LNCaP clone FGC (cell line): ENCODE results near the gene SLC2A4RG.

Experiments
- DNase-seq: peaks from one replicate; pipeline ENCODE4 v3.0.0-alpha.2; 2011; ENCODE audit warnings: low read depth
- H3K4me3 ChIP-seq: 2 replicates; pipeline ENCODE4 v1.5.1; 2011; ENCODE audit warnings: mild to moderate bottlenecking, low read depth, low read length, control low read depth
- CTCF ChIP-seq: IDR thresholded peaks from 2 replicates; pipeline ENCODE4 v1.5.1; 2012; ENCODE audit warnings: mild to moderate bottlenecking; ENCODE audit not compliant: control insufficient read depth, insufficient read depth; ENCODE audit errors: extremely low read depth

The SLC2A4RG gene, protein sequence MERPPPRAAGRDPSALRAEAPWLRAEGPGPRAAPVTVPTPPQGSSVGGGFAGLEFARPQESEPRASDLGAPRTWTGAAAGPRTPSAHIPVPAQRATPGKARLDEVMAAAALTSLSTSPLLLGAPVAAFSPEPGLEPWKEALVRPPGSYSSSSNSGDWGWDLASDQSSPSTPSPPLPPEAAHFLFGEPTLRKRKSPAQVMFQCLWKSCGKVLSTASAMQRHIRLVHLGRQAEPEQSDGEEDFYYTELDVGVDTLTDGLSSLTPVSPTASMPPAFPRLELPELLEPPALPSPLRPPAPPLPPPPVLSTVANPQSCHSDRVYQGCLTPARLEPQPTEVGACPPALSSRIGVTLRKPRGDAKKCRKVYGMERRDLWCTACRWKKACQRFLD

DNA sequence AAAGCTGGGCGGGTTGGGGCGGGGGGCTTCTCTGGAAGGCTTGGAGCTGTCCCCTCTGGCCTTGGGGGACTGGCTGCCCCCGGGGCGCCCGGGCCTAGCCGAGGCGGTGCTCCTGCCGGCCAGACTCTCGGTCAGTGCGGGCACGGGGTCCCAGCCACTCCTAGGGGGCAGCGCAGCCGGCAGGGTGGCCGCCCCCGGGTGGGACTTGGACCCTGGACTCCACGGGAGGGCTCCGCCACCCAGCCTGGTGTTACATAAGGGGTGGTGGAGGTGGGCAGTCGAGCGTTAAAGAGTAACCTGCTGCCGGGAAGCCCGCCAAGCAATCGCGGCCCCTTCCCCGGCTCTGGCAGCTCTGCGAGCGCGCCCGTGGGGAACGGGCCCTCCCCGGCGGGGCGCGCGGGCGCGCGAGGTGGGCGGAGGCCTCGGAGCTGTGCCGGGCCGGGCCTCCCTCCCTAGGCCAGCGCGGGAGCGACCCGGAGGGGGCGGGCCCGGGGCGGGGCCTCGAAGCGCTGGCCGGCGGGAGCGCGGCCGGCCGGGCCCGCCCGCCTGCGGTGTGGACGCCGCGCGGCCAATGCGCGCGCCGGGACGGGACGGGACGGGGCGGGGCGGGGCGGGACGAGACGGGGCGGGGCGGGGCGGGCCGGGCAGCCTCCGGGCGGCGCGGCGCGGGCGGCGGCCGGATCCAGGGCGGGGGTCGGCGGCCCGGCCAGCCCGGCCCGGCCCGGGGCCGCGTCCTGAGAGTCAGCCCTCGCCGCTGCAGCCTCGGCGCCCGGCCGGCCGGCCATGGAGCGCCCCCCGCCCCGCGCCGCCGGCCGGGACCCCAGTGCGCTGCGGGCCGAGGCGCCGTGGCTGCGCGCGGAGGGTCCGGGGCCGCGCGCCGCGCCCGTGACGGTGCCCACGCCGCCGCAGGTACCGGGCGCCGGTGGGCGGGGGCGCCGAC is at the start of gene SLC2A4RG:
SLC2A4RG (plus strand) TSS at position 647 of the 940 bp plus-strand sequence; CDS start at position 784, 137 bp downstream.
- TF ChIP-seq CTCF, result no peak

GRCh38 chr20:63690003-63690897 is 49.3 kb upstream of the SLC2A4RG start:
- no peak overlapping the region for H3K4me3 ChIP-seq
- no peak for DNase-seq
- no peak for TF ChIP-seq CTCF

More for the DNA sequence above, at the start of gene SLC2A4RG:
- DNase-seq, result no peak
- H3K4me3 ChIP-seq, result peak within 1 kb of the TSS; percentile 70

DNA sequence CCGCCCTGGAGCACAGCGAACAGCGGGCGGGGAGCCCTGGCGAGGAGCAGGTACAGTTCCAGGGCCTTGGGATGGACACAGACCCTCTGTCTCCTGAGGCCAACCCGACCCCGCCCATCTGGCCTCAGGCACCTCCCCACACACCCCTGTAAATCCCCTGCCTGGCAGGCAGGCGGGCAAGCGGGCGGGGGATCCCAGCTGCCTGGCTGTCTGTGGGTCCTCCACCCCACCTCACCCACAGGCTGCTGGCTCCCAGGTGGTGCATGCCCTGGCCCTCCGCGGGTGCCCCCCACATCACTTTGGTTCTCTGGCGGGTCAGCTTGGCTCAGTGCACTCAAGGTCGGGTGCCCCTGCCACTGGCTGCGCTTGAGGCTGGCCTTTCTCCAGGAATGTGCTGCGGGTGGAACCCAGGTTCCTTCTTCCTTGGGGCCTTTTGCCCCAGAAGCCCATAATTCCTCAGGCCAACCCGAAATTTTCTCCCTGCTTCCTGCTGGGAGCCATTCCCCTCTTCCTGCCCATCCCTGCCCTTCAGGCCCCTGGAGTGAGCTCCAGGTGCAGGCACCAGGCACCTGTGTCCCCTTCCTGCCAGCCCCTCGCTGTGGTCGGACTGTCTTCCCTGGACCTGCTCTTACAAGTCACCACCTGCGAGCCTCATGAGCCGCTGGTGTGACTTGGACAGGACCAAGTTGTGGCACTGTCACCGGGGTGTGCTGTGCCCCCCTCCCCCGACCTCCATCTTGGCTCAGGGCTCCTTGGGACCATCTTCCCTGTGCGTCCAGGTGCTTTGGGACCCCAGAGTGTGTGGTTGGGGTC is 48.5 kb upstream of the SLC2A4RG start:
- no peak for DNase-seq
- no peak overlapping the region for H3K4me3 ChIP-seq

GRCh38 chr20:63691711-63692435 is 47.7 kb upstream of the SLC2A4RG start:
- TF ChIP-seq CTCF, result no peak
- no peak for DNase-seq
- no peak overlapping the region for H3K4me3 ChIP-seq

More for the DNA sequence above, 48.5 kb upstream of the SLC2A4RG start:
- no peak for TF ChIP-seq CTCF

DNA sequence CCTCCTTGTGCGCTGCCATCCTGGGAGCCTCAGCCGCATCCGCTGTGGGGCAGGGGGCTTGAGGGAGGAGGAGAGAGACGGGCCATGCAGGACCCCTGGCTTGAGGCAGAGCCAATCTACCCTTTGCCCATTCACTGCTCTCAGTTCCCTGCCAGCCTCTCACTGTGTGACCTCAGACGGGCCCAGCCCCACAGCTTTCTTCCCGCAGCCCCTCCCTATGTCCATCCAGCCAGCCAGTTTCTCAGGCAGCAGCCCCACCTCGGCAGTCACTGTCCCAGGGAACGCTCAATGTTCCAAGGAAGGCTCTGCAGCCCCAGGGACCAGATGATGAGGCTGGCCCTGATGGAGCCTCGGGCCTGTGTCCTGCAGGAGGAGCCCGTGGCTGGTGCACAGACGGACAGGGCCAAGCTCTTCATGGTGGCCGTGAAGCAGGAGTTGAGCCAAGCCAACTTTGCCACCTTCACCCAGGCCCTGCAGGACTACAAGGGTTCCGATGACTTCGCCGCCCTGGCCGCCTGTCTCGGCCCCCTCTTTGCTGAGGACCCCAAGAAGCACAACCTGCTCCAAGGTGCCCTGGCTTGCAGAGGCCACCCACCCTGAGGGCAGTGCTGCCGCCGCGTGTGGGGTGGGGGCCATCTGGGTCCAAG is 47.0 kb upstream of the SLC2A4RG start:
- TF ChIP-seq CTCF, result peak; percentile 12; the same call in 1 of the 2 replicates
- no peak for DNase-seq
- no peak overlapping the region for H3K4me3 ChIP-seq
